SK-N-SH (cell line): ENCODE measurements around the gene MICB. TPM values are rescaled to one million over a fixed set of nuclear protein-coding genes. Genes with fewer than 3 reads are reported as not detected.

Experiments used
- CTCF ChIA-PET: fragments of 300-600, 350-600 bp; formaldehyde crosslinking; extraction: SDS; loops from one replicate; lab custom pipeline; 2021; lab: Yijun Ruan, JAX
- POLR2A ChIA-PET: fragments of 350-600 bp; sonication (Branson Sonifier 250); formaldehyde crosslinking; extraction: SDS; loops from one replicate; lab custom pipeline; 2020; ENCODE audit warnings: antibody characterized with exemption, inconsistent platforms; lab: Yijun Ruan, JAX
- DNase-seq: peaks from one replicate; pipeline ENCODE4 v3.0.0; 2012
- H2AFZ ChIP-seq: fragments of 200-600 bp; sonication (generic); 2 replicates; pipeline ENCODE4 v1.8.1; 2016; ENCODE audit warnings: antibody characterized with exemption, mild to moderate bottlenecking, low read depth
- H3F3A ChIP-seq: fragments of 200-600 bp; sonication (generic); replicated peaks from 2 replicates; pipeline ENCODE3; 2016; ENCODE audit warnings: antibody characterized with exemption, mild to moderate bottlenecking; ENCODE audit not compliant: insufficient read depth
- H3K27ac ChIP-seq, 2 experiments: fragments of 200-500 bp in 1 of 2; fragments of 200-600 bp in 1 of 2; sonication (Bioruptor generic) in 1 of 2; sonication (generic), shearing (Covaris generic) in 1 of 2; 2 replicates each; pipeline versions ENCODE4 v1.5.1 to v1.6.1; 2014 to 2016; ENCODE audit warnings: low read depth in 2 of 2, inconsistent platforms in 1 of 2, low read length in 1 of 2, mild to moderate bottlenecking in 1 of 2, mixed read lengths in 1 of 2
- H3K27me3 ChIP-seq: fragments of 200-600 bp; sonication (generic), shearing (Covaris generic); 2 replicates; pipeline ENCODE4 v1.6.1; 2016; ENCODE audit warnings: mixed run types; ENCODE audit not compliant: insufficient read depth
- H3K36me3 ChIP-seq, 2 experiments: fragments of 200-500 bp in 1 of 2; fragments of 200-600 bp in 1 of 2; sonication (Bioruptor generic) in 1 of 2; sonication (generic) in 1 of 2; replicated peaks in 1 of 2; 2 replicates each; pipeline versions ENCODE3 to v1.5.1; 2014 to 2016; ENCODE audit warnings: low read length in 1 of 2, mild to moderate bottlenecking in 1 of 2; ENCODE audit not compliant: insufficient read depth in 2 of 2, control insufficient read depth in 1 of 2
- H3K4me1 ChIP-seq, 2 experiments: fragments of 200-500 bp in 1 of 2; fragments of 200-600 bp in 1 of 2; sonication (Bioruptor generic) in 1 of 2; sonication (generic), shearing (Covaris generic) in 1 of 2; 2 replicates each; pipeline versions ENCODE4 v1.5.1 to v1.6.1; 2014 to 2016; ENCODE audit warnings: low read depth in 1 of 2, low read length in 1 of 2, mixed run types in 1 of 2; ENCODE audit not compliant: insufficient read depth in 2 of 2, control insufficient read depth in 1 of 2
- H3K4me2 ChIP-seq: fragments of 200-600 bp; sonication (generic), shearing (Covaris generic); 2 replicates; pipeline ENCODE4 v1.6.1; 2017; ENCODE audit warnings: mixed run types
- H3K4me3 ChIP-seq, 2 experiments: fragments of 200-500 bp in 1 of 2; fragments of 200-600 bp in 1 of 2; sonication (Bioruptor generic) in 1 of 2; sonication (generic), shearing (Covaris generic) in 1 of 2; 2 replicates each; pipeline versions ENCODE4 v1.5.1 to v1.8.1; 2014 to 2016; ENCODE audit warnings: low read depth in 2 of 2, inconsistent platforms in 1 of 2, low read length in 1 of 2, mild to moderate bottlenecking in 1 of 2, mixed read lengths in 1 of 2, moderate library complexity in 1 of 2
- H3K79me2 ChIP-seq: fragments of 200-600 bp; sonication (generic); 2 replicates; pipeline ENCODE4 v1.8.1; 2017; ENCODE audit warnings: mild to moderate bottlenecking; ENCODE audit not compliant: insufficient read depth
- H3K9ac ChIP-seq: fragments of 200-600 bp; sonication (generic); 2 replicates; pipeline ENCODE4 v1.6.1; 2017; ENCODE audit warnings: mixed run types
- H3K9me2 ChIP-seq: fragments of 200-600 bp; sonication (generic); 2 replicates; pipeline ENCODE4 v1.6.1; 2017; ENCODE audit warnings: mixed run types
- H3K9me3 ChIP-seq: fragments of 200-600 bp; sonication (generic); 2 replicates; pipeline ENCODE4 v1.6.1; 2017; ENCODE audit warnings: mixed run types, mild to moderate bottlenecking, moderate library complexity
- H4K20me1 ChIP-seq: fragments of 200-600 bp; sonication (generic); 2 replicates; pipeline ENCODE4 v1.6.1; 2017; ENCODE audit warnings: mild to moderate bottlenecking, mixed run types; ENCODE audit not compliant: insufficient read depth
- FOSL2 ChIP-seq: IDR thresholded peaks from 2 replicates; pipeline ENCODE4 v1.4.0; 2012; ENCODE audit warnings: low read depth, mild to moderate bottlenecking, moderate library complexity, borderline replicate concordance
- RAD21 ChIP-seq: IDR thresholded peaks from 2 replicates; pipeline ENCODE4 v1.6.1; 2012; ENCODE audit warnings: mild to moderate bottlenecking, low read length
- RCOR1 ChIP-seq: fragments of 150-350 bp; IDR thresholded peaks from 2 replicates; pipeline ENCODE4 v1.6.1; 2017; ENCODE audit warnings: antibody characterized with exemption, low read length
- TAF1 ChIP-seq: IDR thresholded peaks from 2 replicates; pipeline ENCODE4 v1.6.1; 2012; ENCODE audit warnings: low read depth, mild to moderate bottlenecking, low read length, moderate library complexity, borderline replicate concordance
- TCF12 ChIP-seq: IDR thresholded peaks from 2 replicates; pipeline ENCODE4 v1.4.0; 2012
- TEAD4 ChIP-seq: IDR thresholded peaks from 2 replicates; pipeline ENCODE4 v1.4.0; 2012; ENCODE audit warnings: mild to moderate bottlenecking, borderline replicate concordance; ENCODE audit not compliant: insufficient read depth
- ZBTB33 ChIP-seq: IDR thresholded peaks from 2 replicates; pipeline ENCODE4 v1.4.0; 2012; ENCODE audit warnings: low read depth, borderline replicate concordance
- WGBS: methylation state at CpG from one replicate; pipeline ENCODE4 v1.1.6; 2017; ENCODE audit warnings: low lambda C conversion rate; 5-methylcytosine and 5-hydroxymethylcytosine counted together
- polyA plus RNA-seq, 3 experiments: library from polyadenylated mRNA; depleted of rRNA; stranded (reverse); fragments of >200 nt; gene quantifications; 2 replicates each; pipeline ENCODE4 v1.2.3, GENCODE V29; 2012
- TF ChIP-seq, protein P1 (sequence below): IDR thresholded peaks from 2 replicates; pipeline ENCODE4 v1.6.1; 2012; ENCODE audit warnings: mild to moderate bottlenecking, low read depth, low read length, moderate library complexity

The MICB gene
- polyA plus RNA-seq, 1 of the 3 experiments (the other 2 are of a cell fraction) = 9.7 TPM

DNA sequence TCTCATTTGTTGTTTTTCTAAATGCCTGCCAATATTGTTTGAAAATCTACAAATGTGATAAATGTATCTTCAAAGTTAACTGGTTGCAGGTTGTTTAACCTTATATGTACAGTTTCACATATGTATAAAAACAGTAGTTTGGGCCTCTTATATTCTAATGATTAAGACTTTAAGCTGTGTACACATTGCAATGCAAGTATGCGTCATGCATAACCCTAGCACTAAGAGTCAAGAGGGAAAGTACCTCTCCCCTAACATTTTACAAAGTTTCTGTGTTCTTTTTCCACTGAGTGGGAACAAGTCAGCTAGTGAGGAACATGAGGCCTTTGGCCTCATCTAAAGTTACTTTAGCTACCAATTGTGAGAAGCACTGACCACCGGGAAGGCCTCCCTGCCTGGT, 25.7 kb upstream of the MICB start (continued):
- TF ChIP-seq, protein P1, sequence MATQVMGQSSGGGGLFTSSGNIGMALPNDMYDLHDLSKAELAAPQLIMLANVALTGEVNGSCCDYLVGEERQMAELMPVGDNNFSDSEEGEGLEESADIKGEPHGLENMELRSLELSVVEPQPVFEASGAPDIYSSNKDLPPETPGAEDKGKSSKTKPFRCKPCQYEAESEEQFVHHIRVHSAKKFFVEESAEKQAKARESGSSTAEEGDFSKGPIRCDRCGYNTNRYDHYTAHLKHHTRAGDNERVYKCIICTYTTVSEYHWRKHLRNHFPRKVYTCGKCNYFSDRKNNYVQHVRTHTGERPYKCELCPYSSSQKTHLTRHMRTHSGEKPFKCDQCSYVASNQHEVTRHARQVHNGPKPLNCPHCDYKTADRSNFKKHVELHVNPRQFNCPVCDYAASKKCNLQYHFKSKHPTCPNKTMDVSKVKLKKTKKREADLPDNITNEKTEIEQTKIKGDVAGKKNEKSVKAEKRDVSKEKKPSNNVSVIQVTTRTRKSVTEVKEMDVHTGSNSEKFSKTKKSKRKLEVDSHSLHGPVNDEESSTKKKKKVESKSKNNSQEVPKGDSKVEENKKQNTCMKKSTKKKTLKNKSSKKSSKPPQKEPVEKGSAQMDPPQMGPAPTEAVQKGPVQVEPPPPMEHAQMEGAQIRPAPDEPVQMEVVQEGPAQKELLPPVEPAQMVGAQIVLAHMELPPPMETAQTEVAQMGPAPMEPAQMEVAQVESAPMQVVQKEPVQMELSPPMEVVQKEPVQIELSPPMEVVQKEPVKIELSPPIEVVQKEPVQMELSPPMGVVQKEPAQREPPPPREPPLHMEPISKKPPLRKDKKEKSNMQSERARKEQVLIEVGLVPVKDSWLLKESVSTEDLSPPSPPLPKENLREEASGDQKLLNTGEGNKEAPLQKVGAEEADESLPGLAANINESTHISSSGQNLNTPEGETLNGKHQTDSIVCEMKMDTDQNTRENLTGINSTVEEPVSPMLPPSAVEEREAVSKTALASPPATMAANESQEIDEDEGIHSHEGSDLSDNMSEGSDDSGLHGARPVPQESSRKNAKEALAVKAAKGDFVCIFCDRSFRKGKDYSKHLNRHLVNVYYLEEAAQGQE = no peak
- TF ChIP-seq ZBTB33 (no peak), RCOR1 (no peak), TAF1 (no peak), TCF12 (no peak)

DNA sequence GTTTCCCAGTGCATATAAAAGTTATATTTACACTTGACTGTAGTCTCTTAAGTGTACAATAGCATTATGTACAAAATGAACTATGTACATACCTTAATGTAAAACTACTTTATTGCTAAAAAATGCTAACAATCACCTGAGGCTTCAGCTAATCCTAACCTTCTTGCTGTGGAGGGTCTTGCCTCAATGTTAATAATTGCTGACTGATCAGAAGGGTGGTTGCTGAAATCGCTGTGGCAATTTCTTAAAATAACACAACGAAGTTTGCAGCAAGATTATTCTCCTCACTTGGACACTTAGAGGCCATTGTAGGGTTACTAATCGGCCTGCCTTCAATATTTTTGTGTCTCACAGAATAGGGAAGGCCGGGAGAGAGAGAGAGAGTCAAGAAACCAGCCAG, 24.7 kb upstream of the MICB start:
- Histone ChIP-seq H3K27me3 (peaks cover 27% of the 10 kb centered on the region; the same call in 1 of the 2 replicates), H3K9me2 (no peaks in the 10 kb centered on the region), H3F3A (no peaks in the 10 kb centered on the region), H3K79me2 (no peaks in the 10 kb centered on the region), H3K36me3 (no peaks in the 10 kb centered on the region), H3K27ac (no peak overlapping the region), H4K20me1 (no peaks in the 10 kb centered on the region), H3K4me3 (no peak overlapping the region), H3K9ac (no peak overlapping the region)
- ChIA-PET POLR2A (no interaction called here), CTCF (no interaction called here)
- no peak for TF ChIP-seq TEAD4
- TF ChIP-seq RAD21 = no peak
- TF ChIP-seq ZBTB33 = no peak
- no peak for TF ChIP-seq FOSL2
- TF ChIP-seq, all 33 proteins: peak for 0
- Histone ChIP-seq H3K4me1 (no peaks in the 10 kb centered on the region), H3K9me3 (no peaks in the 10 kb centered on the region), H3K4me2 (no peak overlapping the region), H2AFZ (no peak overlapping the region)
- DNase-seq = no peak
- WGBS = 9% methylated on average over 4 of the region's 4 CpGs
